HK-2 (cell line): ENCODE measurements around the gene UBE2D2.

ENCODE experiments used
- DNase-seq: peaks from one replicate; pipeline ENCODE4 v3.0.0-alpha.2; 2018; ENCODE audit not compliant: unreplicated experiment

UBE2D2 gene

DNA sequence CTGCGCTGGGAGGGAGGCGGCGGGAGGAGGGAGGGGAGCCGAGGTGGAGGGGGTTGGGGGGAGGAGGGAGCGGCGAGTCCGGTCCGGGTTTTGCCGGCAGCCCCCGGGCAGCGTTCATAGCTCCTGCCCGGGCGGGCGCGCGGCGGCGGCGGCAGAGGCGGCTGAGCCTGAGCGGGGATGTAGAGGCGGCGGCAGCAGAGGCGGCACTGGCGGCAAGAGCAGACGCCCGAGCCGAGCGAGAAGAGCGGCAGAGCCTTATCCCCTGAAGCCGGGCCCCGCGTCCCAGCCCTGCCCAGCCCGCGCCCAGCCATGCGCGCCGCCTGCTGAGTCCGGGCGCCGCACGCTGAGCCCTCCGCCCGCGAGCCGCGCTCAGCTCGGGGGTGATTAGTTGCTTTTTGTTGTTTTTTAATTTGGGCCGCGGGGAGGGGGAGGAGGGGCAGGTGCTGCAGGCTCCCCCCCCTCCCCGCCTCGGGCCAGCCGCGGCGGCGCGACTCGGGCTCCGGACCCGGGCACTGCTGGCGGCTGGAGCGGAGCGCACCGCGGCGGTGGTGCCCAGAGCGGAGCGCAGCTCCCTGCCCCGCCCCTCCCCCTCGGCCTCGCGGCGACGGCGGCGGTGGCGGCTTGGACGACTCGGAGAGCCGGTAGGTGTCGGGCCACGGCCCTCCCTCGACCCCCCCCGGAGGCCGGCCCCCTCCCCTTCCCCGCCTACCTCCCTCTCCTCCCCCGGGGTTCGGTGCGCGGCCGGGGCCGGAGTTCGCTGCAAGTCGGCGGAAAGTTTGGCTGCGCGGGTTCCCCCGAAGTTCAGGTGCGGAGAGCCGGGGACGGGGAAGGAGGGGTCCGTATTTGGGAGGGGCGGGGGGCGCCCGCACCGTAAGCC lies 87.3 kb downstream of the UBE2D2 start, which contains the start of gene CXXC5:
CXXC5 (plus strand) TSS at position 145 of the 877 bp plus-strand sequence. CDS start 32,175 bp downstream, outside the sequence.
- DNase-seq = peak; percentile 73

DNA sequence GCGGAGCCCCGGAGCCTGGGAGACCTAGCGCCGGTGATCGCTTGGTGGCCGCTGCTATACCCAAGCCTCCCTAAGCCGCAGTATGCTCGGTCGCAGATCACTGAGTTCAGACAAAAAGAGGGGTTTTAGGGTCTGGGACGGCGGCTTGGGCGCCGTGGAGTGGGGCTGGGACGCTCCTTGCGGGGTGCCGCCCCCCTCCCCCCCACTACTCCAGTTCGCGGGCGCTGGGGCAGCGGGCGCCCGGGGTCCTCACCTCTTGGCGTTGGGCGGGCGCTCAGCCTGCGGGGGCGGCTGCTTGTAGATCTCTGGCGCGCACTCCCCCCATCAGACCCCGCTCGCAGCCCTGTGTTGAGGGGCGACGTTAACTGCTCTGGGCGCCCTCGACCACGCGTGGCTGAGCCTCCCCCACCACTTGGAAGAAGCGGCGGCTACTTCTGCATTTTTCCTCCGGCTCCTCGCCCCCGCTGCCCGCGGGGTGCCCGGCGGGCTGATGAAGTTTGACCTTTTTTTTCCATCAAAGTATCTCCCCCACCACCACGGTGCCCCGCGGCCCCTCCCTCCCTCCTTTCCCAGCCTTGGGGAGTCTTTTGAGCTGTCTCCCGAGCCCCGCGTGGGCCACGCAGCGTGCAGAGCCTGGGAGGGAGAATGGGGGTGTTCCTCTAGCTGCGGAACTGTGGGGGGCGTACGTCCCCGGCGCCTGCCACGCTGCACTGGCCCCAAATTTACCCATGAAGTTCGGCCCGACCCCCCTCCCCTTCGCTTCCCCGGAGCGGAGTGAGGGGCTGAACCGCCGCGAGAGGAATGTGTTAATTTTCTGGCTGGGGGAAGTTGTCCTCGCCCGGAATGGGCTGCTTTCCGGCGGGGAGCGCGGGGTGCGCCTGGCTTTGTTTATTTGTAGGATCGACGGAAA lies 88.2 kb downstream of the UBE2D2 start:
- DNase-seq = no peak

DNA sequence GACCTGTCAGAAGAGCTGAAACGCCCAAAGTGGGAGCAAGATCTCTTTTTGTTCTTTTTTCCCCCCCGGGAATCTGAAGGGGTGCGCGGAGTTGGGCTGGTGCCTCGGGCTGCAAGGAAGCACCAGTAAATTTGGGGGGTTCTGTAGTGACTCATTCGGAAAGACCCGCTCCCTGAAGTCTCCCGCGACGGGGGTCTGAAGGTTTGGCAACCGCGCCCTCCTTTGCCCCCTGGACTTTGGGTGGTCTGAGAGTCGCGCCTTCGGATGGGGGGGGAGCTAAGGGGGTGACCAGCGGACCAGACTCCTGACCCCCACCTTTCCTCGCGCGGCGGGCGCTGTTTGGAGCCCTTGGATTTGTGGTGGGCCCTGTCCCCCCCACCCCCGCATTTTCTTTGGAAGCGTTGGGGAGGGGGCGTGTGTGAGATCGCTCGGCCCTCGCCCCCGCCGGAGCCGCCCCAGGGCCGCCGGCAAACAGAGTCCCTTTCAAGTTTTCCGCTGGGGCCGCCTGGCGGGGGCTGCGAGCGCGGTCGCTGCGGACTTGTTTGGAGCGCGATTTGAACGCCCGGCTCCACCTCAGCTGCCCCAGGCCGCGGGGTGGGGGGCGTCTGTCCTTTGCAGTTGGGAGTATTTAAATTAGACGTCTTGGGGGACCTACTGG lies 89.0 kb downstream of the UBE2D2 start:
- DNase-seq = no peak

DNA sequence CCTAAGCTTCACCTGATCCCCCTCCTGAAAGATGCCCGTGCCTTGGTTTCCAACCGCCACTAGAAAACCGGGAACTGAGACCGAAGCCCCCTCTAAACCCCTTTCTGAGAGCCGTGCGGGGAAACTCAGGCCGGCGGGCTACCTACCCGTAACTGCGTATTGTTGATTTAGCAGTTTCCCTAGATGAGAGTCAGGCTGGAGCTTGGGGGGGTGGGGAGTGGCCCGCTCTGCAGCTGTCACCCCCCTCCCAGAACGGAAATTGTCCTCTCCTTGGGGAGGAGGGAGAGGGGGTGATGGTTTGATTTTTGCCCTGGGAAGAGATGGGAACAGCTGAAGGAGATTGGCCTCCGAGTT lies 89.5 kb downstream of the UBE2D2 start:
- DNase-seq = no peak

DNA sequence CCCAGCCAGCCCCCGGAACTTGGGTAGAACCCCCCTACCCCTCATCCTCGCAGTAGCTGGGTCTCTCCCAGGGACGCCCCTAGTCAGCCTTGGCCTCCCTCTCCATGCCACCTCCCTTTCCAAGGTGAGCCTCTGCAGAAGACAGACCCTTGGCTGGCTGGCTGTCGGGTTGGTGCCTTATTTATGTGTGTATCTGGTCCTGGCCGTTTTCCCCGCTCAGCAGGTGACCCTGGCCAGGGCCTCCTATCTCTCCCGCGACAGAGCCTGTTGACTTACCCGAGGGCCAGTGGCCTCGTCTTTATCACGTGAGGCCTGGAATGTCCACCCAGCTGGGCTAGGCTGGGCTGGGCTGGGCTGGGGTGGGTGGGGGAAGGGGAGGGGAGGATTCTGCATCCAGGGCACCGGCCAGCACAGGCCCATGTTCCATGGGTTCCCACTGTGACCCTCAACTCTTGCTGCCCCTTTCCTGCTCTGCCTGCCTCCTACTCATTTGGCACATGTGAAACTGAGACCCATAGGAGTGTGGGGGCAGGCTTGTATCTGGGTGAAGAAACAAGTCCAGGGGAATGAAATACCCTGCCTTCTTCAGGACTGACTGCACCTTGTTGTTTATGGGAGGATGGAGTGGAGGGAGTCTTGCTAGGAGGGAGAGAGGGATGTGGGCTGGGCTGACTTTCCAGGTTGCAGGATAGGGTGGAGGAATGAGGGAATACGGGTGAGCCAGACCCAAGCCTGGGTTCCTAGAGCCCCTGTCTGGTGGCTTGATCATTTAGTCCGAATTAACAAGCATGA lies 90.1 kb downstream of the UBE2D2 start:
- DNase-seq = peak; percentile 55

DNA sequence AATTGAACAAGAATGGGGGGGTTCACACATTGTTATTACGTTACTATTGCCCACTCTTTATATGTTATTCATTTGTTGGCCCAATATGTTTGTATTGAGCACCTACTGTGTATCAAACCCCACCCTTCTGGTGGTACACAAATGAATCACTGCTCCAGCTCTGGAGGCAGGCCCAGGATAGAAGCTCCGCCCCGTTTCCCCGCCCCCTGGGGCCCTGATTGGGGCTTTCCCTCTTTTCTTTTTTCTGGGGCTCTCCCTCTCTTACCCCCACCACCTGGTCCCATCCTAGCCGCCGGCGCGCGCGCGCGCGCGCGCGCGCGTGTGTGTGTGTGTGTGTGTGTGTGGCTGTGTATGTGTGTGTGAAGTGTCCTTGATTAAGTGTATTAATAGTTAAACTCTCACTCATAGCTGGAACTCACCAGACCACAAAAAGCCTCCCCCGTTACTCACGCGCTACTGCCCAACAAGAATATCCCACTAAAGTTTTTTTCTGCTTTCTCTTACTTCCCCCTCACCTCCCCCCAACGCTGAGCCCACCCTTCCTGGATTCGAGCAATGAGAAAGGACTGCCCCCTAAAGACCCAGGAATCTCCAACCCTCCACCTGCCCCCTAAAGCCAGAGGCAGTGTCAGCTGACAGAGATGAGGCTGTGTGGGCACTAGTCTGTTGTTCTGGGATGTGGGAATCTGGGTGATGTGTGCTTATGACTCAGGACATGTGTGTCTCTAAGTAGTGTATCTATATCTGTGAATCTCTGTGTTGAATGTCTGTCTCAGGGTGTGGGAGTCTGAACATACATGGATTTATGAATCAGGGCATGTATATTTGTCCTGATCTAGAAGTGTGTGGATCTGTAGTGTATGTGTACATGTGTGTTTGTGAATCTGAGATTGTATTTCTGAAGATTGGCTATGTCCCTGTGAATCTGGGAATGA lies 91.0 kb downstream of the UBE2D2 start:
- DNase-seq = peak; percentile 90

DNA sequence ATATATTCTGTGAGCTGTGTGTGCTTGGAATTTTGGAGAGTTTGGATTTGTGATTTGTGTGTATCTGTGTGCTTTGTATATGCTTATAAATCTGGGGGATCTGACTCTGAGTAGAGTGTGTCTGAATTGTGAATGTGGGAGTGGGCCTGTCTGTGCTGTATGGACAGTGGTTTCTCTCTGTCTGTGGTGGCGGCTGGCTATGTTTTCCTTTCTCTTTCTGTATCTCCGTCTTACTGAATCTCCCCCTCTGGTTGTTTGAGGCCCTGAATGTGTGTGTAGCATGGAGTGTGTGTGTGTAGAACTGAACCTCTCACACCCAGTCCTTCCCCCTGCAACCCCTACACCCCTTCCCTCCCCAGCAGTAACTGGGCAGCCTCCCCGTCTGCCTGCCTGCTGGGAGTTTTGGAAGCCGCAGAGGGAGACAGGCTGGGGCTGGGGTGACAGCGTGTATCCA lies 91.7 kb downstream of the UBE2D2 start:
- no peak for DNase-seq

DNA sequence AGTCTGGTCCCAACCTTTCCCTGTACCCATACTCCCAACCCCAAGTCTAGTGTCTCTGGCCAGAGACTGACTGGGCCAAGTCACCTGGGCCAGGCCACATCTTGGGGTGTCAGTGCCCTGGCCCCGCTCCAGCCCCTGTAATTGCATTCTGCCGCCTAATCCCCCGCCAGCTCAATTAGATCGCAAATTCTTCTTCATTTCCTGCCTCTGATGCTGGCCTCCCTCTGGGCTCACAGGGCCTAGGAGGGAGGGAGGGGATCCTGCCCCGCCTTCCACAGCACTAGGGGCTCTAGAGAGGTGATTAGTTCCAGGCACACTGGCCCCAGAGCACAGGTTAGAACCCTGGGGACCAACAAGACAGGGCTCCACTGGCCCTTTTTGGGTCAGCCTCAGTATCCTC lies 92.5 kb downstream of the UBE2D2 start:
- DNase-seq = no peak

DNA sequence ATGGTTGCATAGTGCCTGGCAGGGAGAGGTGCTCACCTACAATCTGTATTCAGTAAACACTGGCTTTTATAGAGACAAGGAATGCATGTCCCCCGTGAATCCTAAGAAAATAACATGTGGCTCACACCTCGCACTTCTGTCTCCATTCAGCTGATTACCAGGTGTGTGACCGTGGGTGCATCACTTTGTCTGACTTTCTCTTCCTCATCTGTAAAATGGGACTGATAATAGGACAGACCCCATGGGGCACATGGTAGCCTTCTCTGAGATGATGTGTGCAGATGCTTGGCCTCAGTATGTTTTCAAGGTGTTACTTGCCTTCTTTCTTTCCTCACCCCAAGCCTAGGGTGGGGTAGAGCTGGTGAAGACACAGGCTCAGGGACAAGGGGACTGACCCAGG lies 93.3 kb downstream of the UBE2D2 start:
- DNase-seq = no peak

DNA sequence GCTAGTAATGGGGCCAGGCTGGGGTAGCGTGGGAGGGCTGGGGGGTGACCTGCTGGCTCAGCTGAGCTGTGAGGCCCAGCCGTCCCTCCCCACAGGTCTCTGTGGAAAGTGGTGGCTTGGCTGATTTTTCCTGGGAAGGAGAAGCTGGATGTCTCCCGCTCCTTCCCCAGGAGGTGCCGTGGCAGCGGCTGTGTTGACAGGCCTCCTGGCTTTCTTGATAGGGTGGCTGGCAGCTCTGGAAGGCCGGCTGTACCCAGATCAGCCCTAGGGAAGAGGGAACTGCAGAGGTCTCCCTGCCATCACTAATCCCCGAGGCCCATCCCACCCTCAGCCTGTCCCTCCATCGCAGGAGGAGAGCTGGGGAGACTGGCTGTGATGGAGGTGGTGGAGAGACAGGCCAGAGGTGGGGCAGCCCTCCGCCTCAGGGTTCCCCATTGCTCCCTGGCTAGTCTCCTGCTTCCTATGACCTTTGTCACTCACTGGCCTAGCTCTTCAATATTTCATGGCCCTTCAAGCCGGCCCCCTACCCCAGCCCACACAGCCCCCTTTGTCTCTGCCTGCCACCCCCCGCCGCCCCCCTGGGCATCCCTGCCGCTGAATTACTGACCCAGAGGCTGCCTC lies 93.8 kb downstream of the UBE2D2 start:
- no peak for DNase-seq

DNA sequence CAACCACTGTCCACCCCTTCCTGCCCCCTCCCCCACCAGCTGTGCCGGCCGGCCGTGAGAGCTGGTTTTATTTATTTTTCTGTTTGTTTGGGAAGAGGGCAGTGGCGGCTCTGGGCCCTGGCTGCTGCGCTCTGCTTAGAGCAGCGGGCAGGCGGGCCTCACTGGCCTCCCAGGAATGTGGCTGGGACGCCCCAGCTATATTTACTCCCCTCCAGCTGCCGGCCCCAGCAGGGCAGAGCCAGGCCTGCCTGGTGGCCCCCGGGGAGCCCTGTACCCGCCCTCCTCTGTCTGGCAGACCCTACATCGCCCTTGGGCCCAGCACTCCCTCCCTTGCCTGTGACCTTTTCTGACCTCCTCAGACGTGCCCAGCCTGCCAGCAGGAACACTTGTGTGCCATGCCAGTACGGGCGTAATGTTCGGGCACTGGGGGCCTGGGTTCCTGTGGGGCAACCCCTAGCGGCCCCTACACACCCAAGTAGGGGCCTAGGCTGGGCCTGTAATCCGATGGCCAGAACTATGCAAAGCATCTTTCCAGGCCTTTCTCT lies 94.7 kb downstream of the UBE2D2 start:
- DNase-seq = no peak

DNA sequence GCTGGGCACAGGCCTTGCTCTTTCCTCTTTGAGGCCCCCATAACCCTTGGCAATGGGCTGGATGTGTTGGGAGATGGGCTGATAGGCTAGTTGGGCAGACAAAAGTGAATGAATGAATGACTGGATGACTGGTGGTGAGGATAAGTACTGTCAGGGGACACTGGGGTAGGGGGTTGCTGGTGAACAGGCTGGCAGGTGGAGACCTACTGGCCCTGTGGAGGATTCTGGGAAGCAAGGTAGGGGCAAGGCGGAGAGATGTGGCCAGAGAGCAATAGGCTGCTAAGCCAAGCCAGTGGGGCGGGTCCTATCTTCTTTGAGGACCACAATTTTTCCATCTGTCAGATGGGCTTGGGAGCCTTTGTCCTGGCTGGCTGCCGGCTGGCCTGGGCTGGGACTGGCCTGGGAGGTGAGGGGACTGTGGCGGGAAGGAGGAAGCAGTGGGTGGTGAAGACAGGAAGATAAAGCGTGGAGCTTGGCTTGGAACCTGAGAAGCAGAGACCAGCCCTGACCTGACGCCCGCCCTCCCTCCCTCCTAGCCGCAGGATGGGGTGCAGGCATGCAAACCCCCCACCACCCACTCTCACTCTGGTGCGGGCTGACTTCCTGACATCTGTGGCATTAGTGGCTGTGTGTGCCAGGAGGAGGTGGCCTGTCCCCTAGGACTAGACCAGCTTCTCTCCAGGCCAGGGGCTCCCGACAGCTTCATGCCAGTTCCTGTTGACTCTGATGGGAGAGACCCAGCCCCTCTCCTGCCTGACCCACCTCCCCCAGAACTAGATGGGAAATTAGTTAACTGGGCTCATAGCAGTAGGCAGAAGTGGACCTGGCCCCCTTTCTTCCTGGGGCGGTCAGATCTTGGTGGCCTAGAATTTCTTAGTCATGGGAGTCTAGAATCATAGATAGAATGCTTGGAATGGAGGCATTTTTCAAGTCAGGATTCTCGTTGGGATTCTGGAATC lies 96.5 kb downstream of the UBE2D2 start:
- peak; percentile 59 for DNase-seq

DNA sequence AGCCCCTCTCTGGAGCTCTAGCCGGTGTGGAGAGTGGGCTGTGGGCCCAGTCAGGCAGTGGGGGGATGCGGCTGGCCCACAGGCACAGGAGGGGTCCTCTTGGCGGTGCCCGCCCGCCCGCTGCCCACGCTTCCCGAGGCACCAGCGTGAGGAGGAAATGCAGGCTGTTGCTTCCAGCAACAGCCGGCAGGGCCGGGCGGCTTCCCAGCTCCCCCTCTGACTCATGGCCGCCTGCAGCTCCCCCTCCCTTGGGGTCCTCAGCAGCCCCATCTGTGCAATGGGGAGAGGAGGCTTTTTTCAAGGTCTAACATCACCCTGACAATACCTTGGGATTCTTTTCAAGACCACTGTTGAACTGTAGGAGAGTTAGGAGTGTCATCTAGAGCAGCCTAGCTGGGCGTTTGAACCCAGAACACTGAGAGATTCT lies 97.4 kb downstream of the UBE2D2 start:
- DNase-seq = peak; percentile 51

DNA sequence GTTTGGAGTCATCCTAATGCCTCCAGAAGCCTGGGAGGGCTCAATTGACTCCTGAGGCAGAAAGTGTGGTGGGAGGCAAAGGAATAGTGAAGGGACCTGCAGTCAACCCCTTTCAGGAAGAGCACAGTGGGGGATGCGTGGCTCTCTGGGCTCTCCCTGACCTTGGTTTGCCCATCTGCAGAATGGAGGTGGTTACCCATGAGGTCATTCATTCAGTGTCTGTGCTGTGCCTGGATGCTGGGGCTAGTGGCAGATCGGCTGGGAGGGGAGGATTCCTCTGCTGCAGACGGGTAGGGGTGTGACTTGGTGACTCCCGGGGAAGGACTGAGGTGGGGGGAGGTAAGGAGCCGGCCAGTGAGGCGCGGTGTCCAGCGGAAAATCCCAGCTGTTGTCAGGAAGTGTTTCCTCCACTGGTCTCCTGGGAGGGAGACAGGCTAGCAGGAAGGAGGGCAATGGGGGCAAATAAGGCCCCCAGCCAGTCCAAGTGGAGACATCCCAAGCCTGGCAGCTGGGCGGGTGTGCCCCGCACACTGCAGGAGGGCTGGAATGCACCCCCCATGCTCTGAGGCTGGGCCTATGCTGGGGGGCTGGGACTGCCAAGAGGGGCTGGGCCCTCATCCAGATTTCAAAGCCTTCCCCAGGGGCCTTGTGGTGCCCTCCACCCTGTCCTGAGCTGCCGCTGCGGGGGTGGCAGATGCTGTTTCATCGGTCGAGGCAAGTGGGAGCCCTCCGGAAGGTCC lies 98.0 kb downstream of the UBE2D2 start:
- peak; percentile 85 for DNase-seq

DNA sequence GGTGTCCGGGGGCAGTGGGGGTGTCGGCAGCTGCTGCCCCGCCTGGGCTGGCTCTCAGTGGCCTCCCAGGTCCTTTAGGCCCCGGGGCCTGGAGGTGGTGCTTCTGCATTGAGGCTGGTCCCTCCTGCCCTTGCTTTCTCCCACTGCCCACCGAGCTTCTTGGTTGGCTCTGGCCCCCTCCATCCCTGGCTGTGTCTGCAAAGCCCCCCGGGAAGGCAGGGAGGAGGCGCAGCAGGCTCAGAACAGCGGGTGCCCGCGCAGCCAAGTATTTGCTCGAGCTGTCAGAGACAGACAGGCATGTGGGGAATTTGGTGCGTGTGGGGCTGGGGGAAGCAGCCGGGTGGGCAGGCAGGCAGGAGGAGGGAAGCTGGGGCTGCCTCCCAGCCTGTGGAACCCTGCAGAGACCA lies 98.6 kb downstream of the UBE2D2 start:
- no peak for DNase-seq

DNA sequence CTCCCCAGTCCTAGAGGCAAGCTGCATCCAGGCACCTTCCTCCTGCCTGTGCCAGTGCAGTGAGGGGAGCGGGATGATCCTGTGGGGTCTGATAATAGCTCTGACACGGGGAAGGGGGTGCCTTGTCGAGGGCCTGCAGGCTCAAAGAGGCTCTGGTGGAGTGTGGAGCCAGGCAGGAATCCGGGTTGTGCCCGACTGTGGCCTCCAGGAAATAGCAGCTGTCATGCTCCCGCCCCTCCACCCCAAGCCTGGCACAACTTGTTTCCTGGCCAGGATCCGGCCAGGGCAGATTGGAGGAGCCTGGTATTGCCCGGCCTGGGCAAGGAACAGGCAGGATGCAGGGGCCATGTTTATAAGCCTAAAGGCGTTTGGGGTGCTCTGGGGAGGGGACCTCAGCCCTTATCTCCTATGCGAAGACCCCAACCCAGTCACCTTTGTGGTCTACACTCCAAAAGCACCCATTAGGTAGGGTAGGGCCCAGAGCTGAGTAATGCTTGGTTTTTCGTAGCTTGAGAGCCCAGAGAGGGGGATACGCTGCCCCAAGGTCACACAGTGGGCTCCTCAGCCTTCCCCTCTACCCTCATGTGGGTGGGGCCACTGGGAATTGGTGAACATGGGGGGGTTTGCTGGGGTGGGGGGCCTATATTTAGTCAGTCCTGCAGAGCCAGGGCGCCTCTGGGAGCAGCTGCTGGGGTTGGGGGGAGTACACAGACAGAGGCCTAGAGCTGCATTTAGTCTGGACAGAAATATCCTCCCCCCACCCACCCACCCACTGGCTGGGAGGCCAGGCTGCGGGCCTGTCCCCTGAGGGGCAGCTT lies 99.2 kb downstream of the UBE2D2 start:
- peak; percentile 70 for DNase-seq
